ENCODE measurements around the gene SFXN5.

- no peak for TF ChIP-seq CTCF (IDR thresholded peaks at IDR 0.05; ENCODE audit: extremely low read depth in 1 of 2, insufficient read depth in 1 of 2, low read depth in 1 of 2, low read length in 2 of 2)
- TF ChIP-seq POLR2AphosphoS5 (IDR thresholded peaks at IDR 0.05; ENCODE audit: insufficient read depth, low read depth, low read length): no peak
- no peak for TF ChIP-seq MAX (IDR thresholded peaks at IDR 0.05; ENCODE audit: insufficient read depth, insufficient read length)
- no peak for TF ChIP-seq FOS (IDR thresholded peaks at IDR 0.05; ENCODE audit: borderline replicate concordance, insufficient read depth, low read length)
- TF ChIP-seq EZH2 (IDR thresholded peaks at IDR 0.05; ENCODE audit: borderline replicate concordance, low read depth, low read length, severe bottlenecking): no peak
- TF ChIP-seq MYC (IDR thresholded peaks at IDR 0.05; ENCODE audit: low read depth, low read length): no peak
Observed at GRCh38 chr2:72994282-72994990, 77.1 kb downstream of the SFXN5 start.
